B cell (primary cell): Measurements from ENCODE around the gene B4GALT4.

Experiments used
- EZH2 ChIP-seq: IDR thresholded peaks from 2 replicates; pipeline ENCODE4 v1.6.1; 2012; ENCODE audit warnings: borderline replicate concordance, low read depth, mild to moderate bottlenecking, moderate library complexity, low read length; ENCODE audit not compliant: insufficient read depth, poor library complexity, severe bottlenecking
- TF ChIP-seq, protein P1 (sequence below): fragments of 200-600 bp; IDR thresholded peaks from one replicate; pipeline ENCODE4 v1.8.0; 2022; ENCODE audit warnings: antibody characterized with exemption, mild to moderate bottlenecking

DNA sequence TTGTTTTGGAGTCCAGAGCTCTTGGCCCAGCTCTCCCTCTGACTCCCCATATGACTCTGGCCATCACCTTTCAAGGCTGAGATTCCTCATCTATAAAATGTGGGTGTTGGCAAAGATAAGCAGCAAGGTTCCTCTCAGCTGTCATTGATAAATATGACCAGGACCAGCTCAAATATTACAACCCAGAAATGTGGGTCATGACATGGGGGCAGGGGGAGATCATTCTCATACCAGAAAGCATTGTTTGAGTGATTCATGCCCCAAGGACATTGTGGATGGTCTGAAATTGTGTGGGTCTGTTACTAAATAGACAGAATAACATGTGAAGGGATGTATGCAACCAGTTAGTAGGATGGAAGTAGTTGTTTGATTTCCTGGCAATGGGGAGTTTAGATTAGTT lies 53.4 kb downstream of the B4GALT4 start:
- TF ChIP-seq EZH2, result no peak
- TF ChIP-seq, protein P1, sequence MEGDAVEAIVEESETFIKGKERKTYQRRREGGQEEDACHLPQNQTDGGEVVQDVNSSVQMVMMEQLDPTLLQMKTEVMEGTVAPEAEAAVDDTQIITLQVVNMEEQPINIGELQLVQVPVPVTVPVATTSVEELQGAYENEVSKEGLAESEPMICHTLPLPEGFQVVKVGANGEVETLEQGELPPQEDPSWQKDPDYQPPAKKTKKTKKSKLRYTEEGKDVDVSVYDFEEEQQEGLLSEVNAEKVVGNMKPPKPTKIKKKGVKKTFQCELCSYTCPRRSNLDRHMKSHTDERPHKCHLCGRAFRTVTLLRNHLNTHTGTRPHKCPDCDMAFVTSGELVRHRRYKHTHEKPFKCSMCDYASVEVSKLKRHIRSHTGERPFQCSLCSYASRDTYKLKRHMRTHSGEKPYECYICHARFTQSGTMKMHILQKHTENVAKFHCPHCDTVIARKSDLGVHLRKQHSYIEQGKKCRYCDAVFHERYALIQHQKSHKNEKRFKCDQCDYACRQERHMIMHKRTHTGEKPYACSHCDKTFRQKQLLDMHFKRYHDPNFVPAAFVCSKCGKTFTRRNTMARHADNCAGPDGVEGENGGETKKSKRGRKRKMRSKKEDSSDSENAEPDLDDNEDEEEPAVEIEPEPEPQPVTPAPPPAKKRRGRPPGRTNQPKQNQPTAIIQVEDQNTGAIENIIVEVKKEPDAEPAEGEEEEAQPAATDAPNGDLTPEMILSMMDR, result no peak
